Measurements from ENCODE around the gene NELL2. TPM values are rescaled to one million over a fixed set of nuclear protein-coding genes. Genes with fewer than 3 reads are reported as not detected.
"Not testable (repeated sequence)": the region's sequence is repeated elsewhere in the genome, so short reads cannot be mapped to it uniquely, and the experiment has no call there.

Gene NELL2
- total RNA-seq: 0.50 TPM
- long read RNA-seq: 0 reads

- intact Hi-C loops (cut with micrococcal nuclease): no loop called here
- peak; percentile 29 for DNase-seq
- ATAC-seq: peak; percentile 72
These were observed at the start of gene NELL2 for GRCh38 chr12:44875954-44876543. TSS of gene NELL2 (minus strand) at chr12:44876315. CDS start at chr12:44875869, 446 bp downstream.

- intact Hi-C loops (cut with micrococcal nuclease): loop anchor here (10.0 kb wide), 1 partner anchor 907 kb away; no protein-coding TSS in a partner anchor
- DNase-seq (no peak), ATAC-seq (no peak)
These were observed 45.6 kb upstream of the NELL2 start for GRCh38 chr12:44921736-44922135.

GRCh38 chr12:44917141-44917540 lies 41.0 kb upstream of the NELL2 start:
- intact Hi-C loops (cut with micrococcal nuclease): no loop called here
- ATAC-seq (no peak), DNase-seq (no peak)

GRCh38 chr12:44915958-44916357 lies 39.8 kb upstream of the NELL2 start:
- no peak for DNase-seq
- intact Hi-C loops (cut with micrococcal nuclease): no loop called here
- ATAC-seq: no peak

- ATAC-seq (no peak), DNase-seq (no peak)
- intact Hi-C loops (cut with micrococcal nuclease): no loop called here
These were observed 28.2 kb upstream of the NELL2 start for GRCh38 chr12:44904321-44904720.

- intact Hi-C loops (cut with micrococcal nuclease); DNase-seq; ATAC-seq: not testable (repeated sequence)
These were observed 22.0 kb upstream of the NELL2 start for GRCh38 chr12:44898108-44898507.

GRCh38 chr12:44889926-44890325 lies 13.8 kb upstream of the NELL2 start:
- DNase-seq (no peak), ATAC-seq (no peak)
- intact Hi-C loops (cut with micrococcal nuclease): no loop called here

GRCh38 chr12:44889162-44889561 lies 13.0 kb upstream of the NELL2 start:
- DNase-seq: no peak
- intact Hi-C loops (cut with micrococcal nuclease): no loop called here
- no peak for ATAC-seq

GRCh38 chr12:44885902-44886301 lies 9.8 kb upstream of the NELL2 start:
- intact Hi-C loops (cut with micrococcal nuclease): no loop called here
- DNase-seq (no peak), ATAC-seq (no peak)

GRCh38 chr12:44881197-44881596 lies 5.1 kb upstream of the NELL2 start:
- intact Hi-C loops (cut with micrococcal nuclease): no loop called here
- ATAC-seq (no peak), DNase-seq (no peak)

GRCh38 chr12:44876544-44877410 lies 662 bp upstream of the NELL2 start:
- DNase-seq: peak; percentile 28
- ATAC-seq: peak; percentile 55
- intact Hi-C loops (cut with micrococcal nuclease): no loop called here

- intact Hi-C loops (cut with micrococcal nuclease): no loop called here
- ATAC-seq (no peak), DNase-seq (no peak)
These were observed 630 bp downstream of the NELL2 start for GRCh38 chr12:44875417-44875953.

- no peak for DNase-seq
- intact Hi-C loops (cut with micrococcal nuclease): no loop called here
- ATAC-seq: no peak
These were observed 1.1 kb downstream of the NELL2 start for GRCh38 chr12:44874981-44875416.

- DNase-seq: no peak
- intact Hi-C loops (cut with micrococcal nuclease): no loop called here
- no peak for ATAC-seq
These were observed 2.2 kb downstream of the NELL2 start for GRCh38 chr12:44873898-44874297.

GRCh38 chr12:44869503-44869902 lies 6.6 kb downstream of the NELL2 start:
- ATAC-seq: no peak
- intact Hi-C loops (cut with micrococcal nuclease): no loop called here
- DNase-seq: no peak

GRCh38 chr12:44863867-44864266 lies 12.2 kb downstream of the NELL2 start:
- intact Hi-C loops (cut with micrococcal nuclease): no loop called here
- ATAC-seq: no peak
- no peak for DNase-seq

GRCh38 chr12:44859998-44860689 lies 16.0 kb downstream of the NELL2 start:
- no peak for ATAC-seq
- intact Hi-C loops (cut with micrococcal nuclease): no loop called here

GRCh38 chr12:44858226-44858855 lies 17.8 kb downstream of the NELL2 start:
- intact Hi-C loops (cut with micrococcal nuclease): no loop called here
- no peak for ATAC-seq
- DNase-seq: no peak

More at GRCh38 chr12:44859998-44860689, 16.0 kb downstream of the NELL2 start:
- no peak for DNase-seq

- intact Hi-C loops (cut with micrococcal nuclease): no loop called here
- DNase-seq (no peak), ATAC-seq (no peak)
These were observed 23.6 kb downstream of the NELL2 start for GRCh38 chr12:44852483-44852882.

All from left ventricle myocardium superior (tissue), 1 donor.